Dedifferentiated amniotic fluid mesenchymal stem cell (primary cell): Measurements from ENCODE around the gene VRK3.
"Not testable (repeated sequence)": the region's sequence is repeated elsewhere in the genome, so short reads cannot be mapped to it uniquely, and the experiment has no call there.

Experiments used
- DNase-seq: peaks from one replicate; pipeline ENCODE4 v3.0.0-alpha.2; 2016; ENCODE audit errors: extremely low spot score

Gene VRK3

GRCh38 chr19:50025022-50025793 is at the start of gene VRK3:
Gene VRK3, minus strand, starts transcription at chr19:50025372. Its CDS starts 9,210 bp downstream, at chr19:50016162.
- peak; percentile 100 for DNase-seq

GRCh38 chr19:50068382-50068781 is 43.2 kb upstream of the VRK3 start:
- DNase-seq = not testable (repeated sequence)

GRCh38 chr19:50067575-50067974 is 42.4 kb upstream of the VRK3 start:
- DNase-seq = no peak

- DNase-seq = no peak
Observed at GRCh38 chr19:50065938-50066337, 40.8 kb upstream of the VRK3 start.

GRCh38 chr19:50061650-50062049 is 36.5 kb upstream of the VRK3 start:
- DNase-seq = no peak

GRCh38 chr19:50060107-50060506 is 34.9 kb upstream of the VRK3 start:
- DNase-seq = no peak

- DNase-seq = no peak
Observed at GRCh38 chr19:50059045-50059444, 33.9 kb upstream of the VRK3 start.

GRCh38 chr19:50058425-50058824 is 33.3 kb upstream of the VRK3 start:
- DNase-seq = no peak

GRCh38 chr19:50053119-50053518 is 27.9 kb upstream of the VRK3 start:
- no peak for DNase-seq

GRCh38 chr19:50051964-50052363 is 26.8 kb upstream of the VRK3 start:
- no peak for DNase-seq

- DNase-seq = not testable (repeated sequence)
Observed at GRCh38 chr19:50051228-50051895, 26.2 kb upstream of the VRK3 start.

- peak; percentile 90 for DNase-seq
Observed at GRCh38 chr19:50050406-50051227, 25.4 kb upstream of the VRK3 start.

- no peak for DNase-seq
Observed at GRCh38 chr19:50047671-50048070, 22.5 kb upstream of the VRK3 start.

GRCh38 chr19:50046649-50047503 is 21.7 kb upstream of the VRK3 start:
- DNase-seq = peak; percentile 42

- no peak for DNase-seq
Observed at GRCh38 chr19:50044922-50045321, 19.8 kb upstream of the VRK3 start.

- no peak for DNase-seq
Observed at GRCh38 chr19:50043967-50044366, 18.8 kb upstream of the VRK3 start.

GRCh38 chr19:50042363-50043024 is 17.3 kb upstream of the VRK3 start:
- no peak for DNase-seq

GRCh38 chr19:50040967-50041366 is 15.8 kb upstream of the VRK3 start:
- no peak for DNase-seq

- no peak for DNase-seq
Observed at GRCh38 chr19:50039968-50040367, 14.8 kb upstream of the VRK3 start.

GRCh38 chr19:50036908-50037307 is 11.7 kb upstream of the VRK3 start:
- DNase-seq = no peak

GRCh38 chr19:50030937-50031336 is 5.8 kb upstream of the VRK3 start:
- no peak for DNase-seq
